Natural killer cell (primary cell): ENCODE results near the gene IL12RB2. TPM values are rescaled to one million over a fixed set of nuclear protein-coding genes. Genes with fewer than 3 reads are reported as not detected.

ENCODE experiments used
- ATAC-seq, 3 donors: fragments of 150-1000 bp in 2 of 3; fragments of 200-7000 bp in 1 of 3; cut with Tn5 transposase; 1 replicate in 1 of 3; 2 replicates in 2 of 3; pipeline ENCODE4 v1.10.0; 2021; ENCODE audit warnings: mild to moderate bottlenecking in 2 of 3, moderate library complexity in 2 of 3
- DNase-seq, 2 donors: peaks; one replicate each; pipeline versions ENCODE4 v3.0.0 to v3.0.0-alpha.2; 2013 to 2021; ENCODE audit warnings: mixed read lengths in 1 of 2
- H3K27ac ChIP-seq: one replicate; pipeline ENCODE4 v1.5.1; 2013; ENCODE audit warnings: mild to moderate bottlenecking, low read length
- H3K27me3 ChIP-seq: one replicate; pipeline ENCODE4 v1.6.1; 2013; ENCODE audit warnings: low read length; ENCODE audit not compliant: control insufficient read depth, insufficient read depth
- H3K36me3 ChIP-seq: one replicate; pipeline ENCODE4 v1.6.1; 2013; ENCODE audit warnings: low read length; ENCODE audit not compliant: control insufficient read depth, insufficient read depth
- H3K4me1 ChIP-seq: one replicate; pipeline ENCODE4 v1.6.1; 2013; ENCODE audit warnings: low read length; ENCODE audit not compliant: control insufficient read depth, insufficient read depth
- H3K4me3 ChIP-seq: one replicate; pipeline ENCODE4 v1.5.1; 2013; ENCODE audit warnings: low read length
- H3K9me3 ChIP-seq: one replicate; pipeline ENCODE4 v1.6.1; 2013; ENCODE audit warnings: low read length; ENCODE audit not compliant: control insufficient read depth, insufficient read depth
- H3K27ac Mint-ChIP-seq, 2 donors: one replicate each; pipeline ENCODE4 v1.8.0; 2022; ENCODE audit warnings: mild to moderate bottlenecking in 2 of 2, mixed read lengths in 2 of 2, moderate library complexity in 1 of 2
- H3K27me3 Mint-ChIP-seq, 2 donors: one replicate each; pipeline ENCODE4 v1.8.0; 2022; ENCODE audit warnings: low read depth in 2 of 2, mixed read lengths in 2 of 2
- H3K36me3 Mint-ChIP-seq: one replicate; pipeline ENCODE4 v1.8.0; 2022; ENCODE audit warnings: mixed read lengths
- H3K4me1 Mint-ChIP-seq, 2 donors: one replicate each; pipeline ENCODE4 v1.8.0; 2022; ENCODE audit warnings: mixed read lengths in 2 of 2
- H3K4me3 Mint-ChIP-seq: one replicate; pipeline ENCODE4 v1.8.0; 2022; ENCODE audit warnings: mild to moderate bottlenecking, moderate library complexity, mixed read lengths
- H3K9me3 Mint-ChIP-seq, 2 donors: one replicate each; pipeline ENCODE4 v1.8.0; 2022; ENCODE audit warnings: mixed read lengths in 2 of 2
- CTCF ChIP-seq: fragments of 200-600 bp; IDR thresholded peaks from one replicate; pipeline ENCODE4 v1.8.0; 2022; ENCODE audit warnings: antibody characterized with exemption
- WGBS: methylation state at CpG from one replicate; pipeline ENCODE4 v1.1.7; 2013; ENCODE audit warnings: missing lambda C conversion rate; ENCODE audit not compliant: insufficient coverage; 5-methylcytosine and 5-hydroxymethylcytosine counted together
- intact Hi-C: fragments of 100-400 bp; cut with micrococcal nuclease; formaldehyde crosslinking; loops from one replicate; pipeline ENCODE4 v1.14.2; 2022
- total RNA-seq, 4 donors: library from RNA; stranded (reverse); fragments of 120-200 nt in 1 of 4; gene quantifications; one replicate each; pipeline versions ENCODE4 v1.2.3 to v1.2.4, GENCODE V29; 2013 to 2022

IL12RB2 gene
- total RNA-seq, 3 donors from 2014 or later (not counting 1 experiment from before 2014, with no cell fraction given), result 18.2 to 51.2 (median 24.8) TPM

DNA sequence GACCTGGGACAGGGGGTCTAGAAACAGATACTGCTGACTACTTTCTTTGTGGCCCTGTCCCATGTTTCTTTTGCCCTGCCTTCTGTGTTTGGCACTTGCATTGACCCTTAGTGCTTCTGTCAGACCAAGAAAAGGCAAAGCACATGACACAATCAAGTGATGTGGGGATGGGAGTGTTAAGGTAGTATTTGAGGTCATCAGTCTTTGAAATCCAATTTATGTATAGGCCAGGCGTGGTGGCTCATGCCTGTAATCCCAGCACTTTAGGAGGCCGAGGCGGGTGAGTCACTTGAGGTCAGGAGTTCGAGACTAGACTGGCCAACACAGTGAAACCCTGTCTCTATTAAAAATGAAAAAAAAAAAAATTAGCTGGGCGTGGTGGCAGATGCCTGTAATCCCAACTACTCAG, 96.5 kb downstream of the IL12RB2 start:
- no peak for ATAC-seq
- no peaks in the 10 kb centered on the region for H3K27me3 Mint-ChIP-seq
- H3K36me3 Mint-ChIP-seq, result no peaks in the 10 kb centered on the region
- peaks cover under 1 to 12% of the 10 kb centered on the region in 2 donors for H3K4me1 Mint-ChIP-seq
- DNase-seq, result no peak
- H3K9me3 ChIP-seq, result no peaks in the 10 kb centered on the region
- intact Hi-C loops, result no loop called here
- 86% methylated on average over 5 of the region's 5 CpGs for WGBS
- H3K4me1 ChIP-seq, result peaks cover 3% of the 10 kb centered on the region
- no peaks in the 10 kb centered on the region for H3K36me3 ChIP-seq
- TF ChIP-seq CTCF, result no peak
- H3K4me3 ChIP-seq, result no peak overlapping the region
- H3K27ac Mint-ChIP-seq, result peak overlapping the region; percentile 9 to 78
- no peaks in the 10 kb centered on the region for H3K9me3 Mint-ChIP-seq
- no peaks in the 10 kb centered on the region for H3K27me3 ChIP-seq
- no peak overlapping the region for H3K27ac ChIP-seq
- H3K4me3 Mint-ChIP-seq, result no peak overlapping the region

- DNase-seq (no peak), ATAC-seq (no peak)
- H3K27me3 Mint-ChIP-seq, result no peaks in the 10 kb centered on the region
- Histone ChIP-seq H3K36me3 (peaks cover 11% of the 10 kb centered on the region), H3K27ac (no peak overlapping the region), H3K4me3 (no peak overlapping the region), H3K4me1 (peaks cover 3% of the 10 kb centered on the region), H3K27me3 (no peaks in the 10 kb centered on the region), H3K9me3 (no peaks in the 10 kb centered on the region)
- H3K4me1 Mint-ChIP-seq, result peaks cover 14 to 15% of the 10 kb centered on the region in 2 donors
- H3K27ac Mint-ChIP-seq, result peak overlapping the region; percentile 61 to 78
- H3K36me3 Mint-ChIP-seq, result no peaks in the 10 kb centered on the region
- TF ChIP-seq CTCF, result no peak
- intact Hi-C loops, result no loop called here
- no peaks in the 10 kb centered on the region for H3K9me3 Mint-ChIP-seq
- 91% methylated on average over 2 of the region's 3 CpGs for WGBS
- no peak overlapping the region for H3K4me3 Mint-ChIP-seq
Measured at GRCh38 chr1:67405473-67406245, 98.0 kb downstream of the IL12RB2 start.

GRCh38 chr1:67407498-67407897, 99.8 kb downstream of the IL12RB2 start:
- Histone ChIP-seq H3K27me3 (no peaks in the 10 kb centered on the region), H3K4me1 (peaks cover 3% of the 10 kb centered on the region), H3K4me3 (no peak overlapping the region), H3K36me3 (peaks cover 26% of the 10 kb centered on the region), H3K9me3 (no peaks in the 10 kb centered on the region), H3K27ac (no peak overlapping the region)
- Mint-ChIP-seq H3K9me3 (no peaks in the 10 kb centered on the region), H3K27ac (peak overlapping the region; percentile 18 to 74), H3K4me3 (no peak overlapping the region), H3K36me3 (no peaks in the 10 kb centered on the region), H3K4me1 (peaks cover 14 to 15% of the 10 kb centered on the region in 2 donors), H3K27me3 (no peaks in the 10 kb centered on the region)
- ATAC-seq (no peak), DNase-seq (no peak)
- TF ChIP-seq CTCF, result no peak
- intact Hi-C loops, result no loop called here
- WGBS, result 99% methylated on average over 4 of the region's 5 CpGs
